Stimulated activated CD4-positive, alpha-beta T cell treated with anti-CD3 and anti-CD28 coated beads, Interleukin-1b, Interleukin-23, amount 100 ng/mL, for 1 hour (primary cell): ENCODE data around the gene METTL18.

Experiments used
- DNase-seq, 2 donors: peaks; one replicate each; pipeline ENCODE4 v3.0.0-alpha.2; 2020; ENCODE audit warnings: low read depth in 2 of 2

Gene METTL18

DNA sequence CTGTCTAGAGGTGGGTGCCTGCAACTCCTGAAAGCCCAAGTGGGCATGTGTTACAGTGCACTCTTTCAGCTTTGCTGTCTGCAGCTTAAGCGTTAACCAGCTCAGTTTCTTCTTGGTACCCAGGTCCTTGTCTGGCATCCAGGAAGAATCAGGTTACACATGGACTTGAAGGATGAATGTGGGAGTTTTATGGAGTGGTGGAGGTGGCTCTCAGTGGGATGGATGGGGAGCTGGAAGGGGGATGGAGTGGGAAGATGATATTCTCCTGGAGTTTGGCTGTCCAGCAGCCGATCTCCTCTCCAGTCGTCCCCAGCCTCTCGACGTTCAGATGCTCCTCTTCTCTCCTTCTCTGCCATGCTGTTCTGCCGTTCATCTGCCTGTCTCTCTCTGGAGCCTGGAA is 9.4 kb downstream of the METTL18 start:
- DNase-seq, result no peak

DNA sequence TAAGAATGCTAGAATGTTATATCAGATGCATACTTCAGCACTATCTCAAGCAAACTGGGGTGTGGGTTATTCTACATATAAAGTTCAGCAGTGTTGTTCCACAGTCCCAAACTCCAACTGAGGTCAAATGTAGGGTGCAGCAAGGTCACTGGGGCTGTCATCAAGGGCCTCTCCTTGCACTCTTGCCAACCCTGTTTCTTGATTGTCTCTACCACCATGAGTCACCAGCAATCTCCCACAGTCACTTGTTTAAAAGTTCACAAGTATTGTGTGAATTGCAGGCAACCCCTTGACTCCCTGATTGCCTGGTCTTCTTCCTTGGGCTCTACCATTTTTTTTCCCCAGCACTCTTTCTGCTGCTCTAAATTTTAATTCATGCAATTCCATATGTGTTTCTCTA is 10.6 kb downstream of the METTL18 start:
- DNase-seq, result no peak

DNA sequence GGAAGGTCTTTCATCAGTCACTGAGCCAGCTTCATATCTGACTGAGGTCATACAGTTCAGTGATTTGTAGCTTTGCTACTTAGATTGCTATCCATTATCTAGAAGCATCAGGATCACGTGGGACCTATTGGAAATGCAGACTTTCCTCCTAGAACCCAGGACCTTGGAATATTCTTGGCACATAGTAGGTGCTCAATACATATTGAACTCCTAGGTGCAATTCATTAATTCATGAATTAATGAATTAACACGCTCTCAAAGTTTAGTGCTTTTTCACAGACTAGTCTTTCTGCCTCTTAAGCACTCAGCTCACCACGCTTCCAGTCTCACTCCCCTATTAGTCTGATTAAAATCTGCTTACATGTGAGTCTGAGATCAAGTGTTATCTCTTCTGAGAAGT is 12.1 kb downstream of the METTL18 start:
- no peak for DNase-seq

DNA sequence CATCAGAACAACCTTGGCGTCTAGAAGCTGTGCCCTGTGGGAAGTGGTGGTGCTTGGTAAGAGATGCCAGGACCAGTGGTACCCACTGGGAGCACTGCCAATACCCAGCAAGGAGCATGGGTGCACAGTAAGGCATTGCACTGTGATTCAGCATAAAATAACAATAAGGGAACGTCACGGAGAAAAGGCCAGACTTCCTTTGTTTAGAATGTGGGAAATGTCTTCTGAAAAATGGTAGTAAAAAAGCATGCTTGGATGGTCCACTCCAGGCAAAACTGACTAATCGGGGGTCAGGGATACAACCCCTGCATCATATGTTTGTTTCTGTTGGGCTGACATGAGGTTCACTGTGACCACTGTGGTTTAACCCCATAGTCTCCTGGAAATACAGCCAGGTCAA is 14.7 kb downstream of the METTL18 start:
- DNase-seq, result no peak

DNA sequence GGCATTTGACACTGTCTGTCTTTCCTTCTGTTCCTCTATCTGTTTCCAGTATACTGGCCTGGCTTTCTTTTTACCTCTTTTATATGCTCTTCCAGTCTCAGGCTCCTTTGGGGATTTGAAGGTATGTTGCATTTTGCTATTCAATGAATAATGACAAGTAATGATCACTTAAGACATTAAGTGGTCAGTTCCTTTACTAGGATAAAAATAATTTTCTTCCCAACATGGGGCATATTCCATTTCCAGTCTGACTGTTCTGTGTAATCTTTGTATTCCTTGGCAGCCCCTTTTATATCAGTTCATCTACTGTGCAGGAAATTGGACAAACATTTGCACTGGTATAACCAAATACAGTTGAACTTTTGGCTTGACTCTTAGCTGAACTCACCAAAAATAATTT is 15.6 kb downstream of the METTL18 start:
- DNase-seq, result no peak

DNA sequence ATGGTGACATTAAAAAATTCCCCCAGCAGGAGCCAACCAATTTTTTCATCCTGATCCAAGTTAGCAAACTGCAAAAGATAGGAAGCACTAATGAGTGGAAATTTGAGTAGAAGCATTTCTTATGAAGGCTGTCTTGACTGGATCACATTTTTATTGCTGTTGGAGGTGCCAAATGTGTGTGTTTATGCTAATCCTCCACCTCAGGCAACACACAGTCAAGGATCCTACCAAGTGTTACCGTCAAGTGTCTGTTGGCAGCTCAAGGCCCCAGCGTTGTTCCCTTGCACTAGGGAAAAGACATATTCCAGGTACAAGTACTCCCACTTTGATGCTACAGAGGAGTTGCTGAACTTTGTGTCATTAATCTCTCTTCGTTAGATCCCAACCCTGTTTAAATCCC is 18.3 kb downstream of the METTL18 start:
- no peak for DNase-seq

DNA sequence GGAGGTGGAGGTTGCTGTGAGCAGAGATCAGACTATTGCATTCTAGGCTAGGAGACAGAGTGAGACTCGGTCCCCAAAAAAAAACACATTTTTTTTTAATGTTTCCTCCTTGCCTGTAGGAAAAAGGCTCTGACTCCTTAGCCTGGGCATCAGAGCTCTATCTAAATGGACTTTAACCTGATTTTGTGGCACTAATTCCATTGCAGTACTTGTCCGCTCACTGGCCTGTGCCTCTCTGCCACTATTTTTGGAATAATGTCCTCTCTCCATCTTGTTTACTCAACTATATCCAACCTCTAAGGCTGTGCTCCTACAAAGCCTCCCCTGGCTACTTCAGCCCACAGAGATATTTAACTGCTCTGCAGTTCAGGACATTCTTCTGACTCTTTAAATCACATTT is 26.5 kb downstream of the METTL18 start:
- no peak for DNase-seq

DNA sequence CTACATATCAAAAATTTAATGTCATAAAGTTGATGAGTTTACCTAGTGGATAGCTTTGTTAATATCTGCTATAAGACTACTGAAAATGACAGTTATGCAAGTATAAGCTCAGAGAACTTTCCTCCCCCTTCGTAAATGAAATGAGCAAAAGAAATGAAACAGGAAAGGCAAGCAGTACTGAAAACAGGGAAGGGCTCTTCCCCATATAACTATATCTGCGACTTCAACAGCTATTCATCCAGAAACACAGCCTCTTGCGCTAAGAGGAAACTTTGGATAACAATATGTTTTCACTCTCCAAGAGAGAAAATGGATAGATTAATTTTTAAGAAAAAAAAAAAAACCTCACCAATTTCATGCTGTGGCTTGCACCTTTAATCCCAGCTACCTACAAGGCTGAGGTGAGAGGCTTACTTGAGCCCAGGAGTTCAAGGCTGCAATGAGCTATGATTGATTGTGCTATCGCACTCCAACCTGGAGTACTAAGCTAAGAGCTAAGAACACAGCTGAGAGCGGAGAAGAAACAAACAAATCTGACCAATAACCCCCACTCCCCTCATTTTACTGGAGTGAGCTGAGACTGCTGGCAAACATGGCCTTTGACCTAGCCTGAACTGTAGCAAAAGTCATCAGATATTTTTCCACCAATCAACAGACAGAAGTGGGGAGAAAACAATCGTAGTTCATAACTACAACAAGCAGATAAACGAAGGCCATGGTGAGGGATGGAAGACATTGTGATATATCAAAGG is 29.0 kb downstream of the METTL18 start:
- DNase-seq, result no peak

DNA sequence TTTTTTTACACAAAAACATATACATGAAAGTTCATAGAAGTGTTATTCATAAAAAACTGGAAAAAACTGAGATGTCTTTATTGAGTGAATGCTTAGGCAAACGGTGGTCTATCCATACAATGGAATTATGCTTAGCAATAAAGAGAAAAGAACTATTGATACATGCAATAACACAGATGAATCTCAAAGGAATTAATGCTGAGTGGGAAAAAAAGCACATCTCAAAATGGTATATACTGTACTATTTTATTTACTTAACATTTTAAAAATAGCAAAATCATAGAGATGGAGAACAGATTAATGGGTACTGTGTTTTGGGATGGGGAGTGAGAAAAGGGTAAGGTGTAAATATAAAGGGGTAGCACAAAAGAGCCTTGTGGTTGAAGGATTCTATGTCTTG is 29.8 kb downstream of the METTL18 start:
- DNase-seq, result no peak

DNA sequence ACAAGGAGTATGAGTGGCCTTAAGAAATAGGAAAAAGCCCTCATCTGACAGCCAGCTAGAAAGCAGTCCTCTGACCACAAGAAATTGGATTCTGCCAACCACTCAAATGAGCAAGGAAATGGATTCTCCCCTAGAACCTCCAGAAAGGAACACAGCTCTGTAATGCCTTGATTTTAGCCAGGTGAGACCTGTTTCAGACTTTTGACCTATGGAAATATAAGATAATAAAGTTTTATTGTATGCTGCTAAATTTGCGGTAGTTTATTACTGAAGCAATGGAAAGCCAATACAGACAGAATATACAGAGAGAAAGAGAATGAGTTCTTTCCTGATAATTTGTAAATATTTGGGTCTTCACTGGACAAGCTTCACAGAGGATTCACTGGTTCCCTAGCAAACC is 32.0 kb downstream of the METTL18 start:
- no peak for DNase-seq

DNA sequence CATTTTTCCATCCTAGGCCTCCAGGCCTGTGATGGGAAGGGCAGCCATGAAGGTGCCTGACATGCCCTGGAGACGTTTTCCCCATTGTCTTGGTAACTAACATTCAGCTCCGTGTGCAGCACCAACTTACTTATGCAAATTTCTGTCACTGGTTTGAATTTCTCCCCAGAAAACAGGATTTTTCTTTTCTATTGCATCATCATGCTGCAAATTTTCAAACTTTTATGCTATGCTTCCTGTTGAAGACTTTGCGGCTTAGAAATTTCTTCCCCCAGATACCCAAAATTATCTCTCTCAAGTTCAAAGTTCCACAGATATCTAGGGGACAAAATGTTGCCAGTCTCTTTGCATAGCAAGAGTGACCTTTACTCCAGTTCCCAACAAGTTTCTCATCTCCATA is 35.7 kb downstream of the METTL18 start:
- no peak for DNase-seq

DNA sequence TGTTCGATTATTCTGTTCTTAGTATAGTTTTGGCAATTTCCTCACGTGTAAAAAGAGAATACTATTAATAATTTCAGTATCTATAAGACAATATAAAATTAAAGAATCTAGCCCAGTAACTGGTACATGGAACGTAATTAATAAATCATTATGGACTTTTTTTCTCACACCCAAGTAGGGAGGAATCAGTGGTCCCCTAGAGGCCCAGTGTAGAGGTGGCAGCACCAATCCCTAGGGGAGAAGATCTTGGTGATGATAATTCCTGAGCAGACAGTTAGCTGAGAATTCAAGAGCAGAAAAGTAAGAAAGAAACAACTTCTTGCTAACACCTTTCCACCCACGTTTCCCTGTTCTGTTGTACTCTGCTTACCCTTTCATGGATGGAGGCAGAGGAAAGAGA is 41.2 kb downstream of the METTL18 start:
- DNase-seq, result no peak

DNA sequence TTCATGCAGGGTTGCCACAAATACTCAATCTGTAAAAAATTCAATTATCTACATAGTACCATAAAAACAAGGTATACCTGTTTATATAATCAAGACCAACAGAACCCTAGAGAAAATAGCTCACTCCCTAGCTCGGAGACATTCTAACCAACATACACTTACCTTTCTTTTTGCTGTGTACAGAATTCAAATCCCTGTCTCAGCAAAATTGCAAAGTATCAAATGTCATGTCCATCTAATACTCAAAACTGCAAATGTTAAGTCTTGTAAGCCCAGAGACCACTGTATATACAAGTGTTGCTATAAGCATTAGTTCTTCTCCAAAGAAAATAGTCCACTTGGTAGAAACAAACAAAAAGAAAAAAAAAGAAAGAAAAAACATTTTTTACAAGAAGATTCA is 44.7 kb downstream of the METTL18 start:
- DNase-seq, result no peak

DNA sequence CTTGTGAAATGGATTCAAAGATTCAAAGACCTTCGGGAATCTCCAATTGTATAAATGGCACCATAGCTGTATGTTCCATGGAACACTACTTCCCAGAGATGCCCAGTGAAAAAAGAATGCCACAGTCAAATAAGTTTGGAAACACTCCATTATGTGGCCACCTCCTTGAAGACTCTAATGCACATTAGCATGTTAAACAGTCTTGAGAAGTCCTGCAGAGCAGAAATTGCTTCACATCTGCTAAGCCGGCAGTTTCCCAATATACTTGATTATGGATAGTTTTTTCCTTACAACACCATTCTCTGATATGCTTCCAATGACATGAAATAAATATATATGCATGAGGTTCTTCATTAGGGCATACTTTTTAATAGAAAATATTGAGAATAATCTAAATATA is 48.2 kb downstream of the METTL18 start:
- no peak for DNase-seq

DNA sequence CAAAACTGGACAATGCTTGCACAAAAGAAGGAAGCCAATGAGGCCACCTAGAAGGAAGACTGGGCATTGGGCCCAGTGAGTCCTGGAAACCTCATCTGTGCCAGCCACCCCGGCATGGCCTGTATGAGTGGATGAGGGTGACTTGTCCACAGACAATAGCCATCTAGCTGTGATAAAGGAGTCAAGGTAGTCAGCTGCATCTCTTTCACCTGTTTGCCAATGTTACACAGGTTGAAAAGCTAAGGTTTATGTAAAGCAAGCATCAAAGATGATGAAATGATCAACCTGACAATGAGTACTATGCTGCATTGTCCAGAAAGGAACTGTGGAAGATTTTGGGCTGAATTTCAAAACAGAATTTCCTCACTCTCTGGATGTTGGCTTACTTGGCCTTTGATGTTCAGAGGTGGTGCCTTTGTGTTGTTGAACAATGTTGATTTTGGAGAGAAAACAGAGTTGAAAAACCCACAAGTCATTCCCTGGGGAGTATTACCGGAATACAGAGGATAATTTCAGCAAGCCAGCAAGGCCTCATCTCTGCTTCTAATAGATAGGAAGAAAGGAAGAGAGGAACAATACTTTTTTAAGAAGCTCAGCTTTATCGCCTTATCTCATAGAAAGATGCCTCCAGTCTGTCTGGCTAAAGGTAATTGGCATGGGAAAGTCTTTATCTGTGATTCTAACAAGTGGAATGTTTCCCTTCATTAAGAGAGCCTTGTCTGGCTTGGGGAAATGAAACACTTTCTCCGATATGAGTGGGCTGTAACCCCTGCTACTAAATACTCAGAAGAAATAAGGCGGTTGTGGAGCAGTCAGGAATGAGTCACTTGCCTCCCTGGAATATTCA is 49.5 kb downstream of the METTL18 start:
- no peak for DNase-seq
